GM10248 (cell line): Measurements from ENCODE around the gene DNMT3B.

Experiments used
- CTCF ChIA-PET: fragments of 300-600 bp; sonication (Branson Sonifier 250); formaldehyde crosslinking; extraction: SDS; loops from one replicate; lab custom pipeline; 2021; ENCODE audit warnings: antibody characterized with exemption; lab: Yijun Ruan, JAX
- POLR2A ChIA-PET: fragments of 350-650 bp; sonication (Branson Sonifier 250); formaldehyde crosslinking; extraction: SDS; loops from one replicate; lab custom pipeline; 2020; ENCODE audit warnings: antibody characterized with exemption; lab: Yijun Ruan, JAX
- DNase-seq: peaks from one replicate; pipeline ENCODE4 v3.0.0; 2012; ENCODE audit errors: extremely low spot score
- TF ChIP-seq, protein P1 (sequence below): IDR thresholded peaks from 2 replicates; pipeline ENCODE4 v1.5.1; 2012; ENCODE audit warnings: mild to moderate bottlenecking, low read depth; ENCODE audit errors: extremely low read depth, missing control alignments, control extremely low read depth

The DNMT3B gene

DNA sequence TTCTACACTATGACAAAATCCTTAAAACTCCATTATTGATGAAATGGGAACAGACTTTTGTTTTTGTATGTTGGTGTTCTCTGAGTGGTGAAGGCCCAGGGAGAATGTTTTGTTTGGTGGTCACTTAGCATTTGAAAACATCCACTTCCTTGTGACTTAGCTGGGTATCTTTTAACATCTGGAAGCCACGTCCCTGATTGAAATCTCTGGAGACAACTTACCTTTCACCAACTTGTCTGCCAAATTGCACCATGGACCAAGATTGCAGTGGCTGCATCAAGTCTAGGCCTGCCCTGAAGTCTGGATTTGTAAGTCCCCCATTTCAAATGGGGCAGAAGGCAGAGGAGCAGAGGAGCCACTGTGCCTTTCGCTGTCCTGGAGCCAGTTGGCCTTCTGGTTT lies 96.0 kb downstream of the DNMT3B start:
- CTCF ChIA-PET, result interaction anchor here (1.1 kb wide), 1 partner anchor 9 kb away, joined by 4 read pairs; no protein-coding TSS in a partner anchor
- TF ChIP-seq, protein P1, sequence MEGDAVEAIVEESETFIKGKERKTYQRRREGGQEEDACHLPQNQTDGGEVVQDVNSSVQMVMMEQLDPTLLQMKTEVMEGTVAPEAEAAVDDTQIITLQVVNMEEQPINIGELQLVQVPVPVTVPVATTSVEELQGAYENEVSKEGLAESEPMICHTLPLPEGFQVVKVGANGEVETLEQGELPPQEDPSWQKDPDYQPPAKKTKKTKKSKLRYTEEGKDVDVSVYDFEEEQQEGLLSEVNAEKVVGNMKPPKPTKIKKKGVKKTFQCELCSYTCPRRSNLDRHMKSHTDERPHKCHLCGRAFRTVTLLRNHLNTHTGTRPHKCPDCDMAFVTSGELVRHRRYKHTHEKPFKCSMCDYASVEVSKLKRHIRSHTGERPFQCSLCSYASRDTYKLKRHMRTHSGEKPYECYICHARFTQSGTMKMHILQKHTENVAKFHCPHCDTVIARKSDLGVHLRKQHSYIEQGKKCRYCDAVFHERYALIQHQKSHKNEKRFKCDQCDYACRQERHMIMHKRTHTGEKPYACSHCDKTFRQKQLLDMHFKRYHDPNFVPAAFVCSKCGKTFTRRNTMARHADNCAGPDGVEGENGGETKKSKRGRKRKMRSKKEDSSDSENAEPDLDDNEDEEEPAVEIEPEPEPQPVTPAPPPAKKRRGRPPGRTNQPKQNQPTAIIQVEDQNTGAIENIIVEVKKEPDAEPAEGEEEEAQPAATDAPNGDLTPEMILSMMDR, result no peak
- POLR2A ChIA-PET, result no interaction called here
- DNase-seq, result no peak
